HepG2 (cell line): ENCODE results near the gene POU4F3. TPM values are rescaled to one million over a fixed set of nuclear protein-coding genes. Genes with fewer than 3 reads are reported as not detected.

Experiments
- ATAC-seq: fragments of 200-7000 bp; cut with Tn5 transposase; 3 replicates; pipeline ENCODE4 v1.9.1; 2020; ENCODE audit warnings: mild to moderate bottlenecking, moderate library complexity
- Bru-seq: library from RNA; stranded (reverse); fragments of 400-500 nt; gene quantifications from one replicate; lab custom pipeline; 2021; lab: Mats Ljungman, UMichigan
- BruChase-seq, 2 experiments: library from RNA; stranded (reverse); fragments of 400-500 nt; gene quantifications; one replicate each; lab custom pipeline; 2021; lab: Mats Ljungman, UMichigan
- BruUV-seq: library from RNA; stranded (reverse); fragments of 400-500 nt; replicated peaks from 2 replicates; lab custom pipeline; 2021; lab: Mats Ljungman, UMichigan
- CTCF ChIA-PET: fragments of 300-600 bp; formaldehyde crosslinking; extraction: SDS; loops from one replicate; lab custom pipeline; 2021; ENCODE audit warnings: low total read pairs, inconsistent platforms, low intra/inter-chr PET ratio; lab: Yijun Ruan, JAX
- POLR2A ChIA-PET: fragments of 350-600 bp; sonication (Branson Sonifier 250); formaldehyde crosslinking; loops from one replicate; lab custom pipeline; 2020; ENCODE audit warnings: antibody characterized with exemption, inconsistent platforms; lab: Yijun Ruan, JAX
- DNase-seq: peaks from one replicate; pipeline ENCODE4 v3.0.0-alpha.2; 2015; ENCODE audit warnings: low spot score
- FAIRE-seq: peaks from 3 replicates; lab custom pipeline; 2011; peaks lifted over from hg19 to GRCh38; lab: Jason Lieb, UNC
- H2AFZ ChIP-seq: one replicate; pipeline ENCODE4 v1.6.1; 2011; ENCODE audit warnings: low read length, inconsistent platforms
- H3K27ac ChIP-seq: fragments of 300-600 bp; 3 replicates; pipeline ENCODE4 v1.8.0; 2011; ENCODE audit warnings: mixed run types, mild to moderate bottlenecking, mixed read lengths, low read length, inconsistent platforms; ENCODE audit not compliant: insufficient read depth; ENCODE audit errors: extremely low read length
- H3K27me3 ChIP-seq, 2 experiments: fragments of 200-600 bp in 1 of 2; 2 replicates in 1 of 2; 3 replicates in 1 of 2; pipeline versions ENCODE4 v1.6.0 to v1.8.0; 2011; ENCODE audit warnings: low read length in 2 of 2, mild to moderate bottlenecking in 2 of 2, moderate library complexity in 2 of 2, inconsistent platforms in 1 of 2; ENCODE audit not compliant: insufficient read depth in 2 of 2, control insufficient read depth in 1 of 2
- H3K36me3 ChIP-seq, 2 experiments: fragments of 200-600 bp in 1 of 2; replicated peaks in 1 of 2; 2 replicates in 1 of 2; 3 replicates in 1 of 2; pipeline versions ENCODE4 v1.5.1 to v1.8.0; 2011; ENCODE audit warnings: low read length in 2 of 2, inconsistent platforms in 1 of 2; ENCODE audit not compliant: insufficient read depth in 2 of 2, control insufficient read depth in 1 of 2
- H3K4me1 ChIP-seq: 2 replicates; pipeline ENCODE4 v1.5.1; 2012; ENCODE audit warnings: low read length, inconsistent platforms; ENCODE audit not compliant: insufficient read depth
- H3K4me2 ChIP-seq: 2 replicates; pipeline ENCODE4 v1.6.0; 2011; ENCODE audit warnings: low read depth, low read length, inconsistent platforms
- H3K4me3 ChIP-seq, 3 experiments: fragments of 200-600 bp in 1 of 3; sonication (generic), shearing (Covaris generic) in 1 of 3; replicated peaks in 1 of 3; 2 replicates each; pipeline ENCODE4 v1.5.1; 2011 to 2016; ENCODE audit warnings: low read length in 3 of 3, inconsistent platforms in 2 of 3, low read depth in 2 of 3, mild to moderate bottlenecking in 2 of 3, control low read depth in 1 of 3, mixed read lengths in 1 of 3; ENCODE audit not compliant: insufficient read depth in 1 of 3
- H3K79me2 ChIP-seq: one replicate; pipeline ENCODE4 v1.6.1; 2011; ENCODE audit warnings: low read length, inconsistent platforms; ENCODE audit not compliant: insufficient read depth
- H3K9ac ChIP-seq: 2 replicates; pipeline ENCODE4 v1.6.0; 2011; ENCODE audit warnings: mild to moderate bottlenecking, low read depth, low read length, inconsistent platforms; ENCODE audit not compliant: insufficient read depth
- H3K9me3 ChIP-seq: 2 replicates; pipeline ENCODE4 v1.5.1; 2012; ENCODE audit warnings: mild to moderate bottlenecking, low read length
- H4K20me1 ChIP-seq: 2 replicates; pipeline ENCODE4 v1.6.0; 2011; ENCODE audit warnings: inconsistent platforms, mild to moderate bottlenecking, low read length, moderate library complexity; ENCODE audit not compliant: insufficient read depth
- ARID2 ChIP-seq: sonication (generic); formaldehyde crosslinking; IDR thresholded peaks from 2 replicates; pipeline ENCODE4 v1.8.1; 2022; ENCODE audit warnings: mild to moderate bottlenecking, missing genetic modification reagents, borderline replicate concordance
- GFI1 ChIP-seq: sonication (generic); formaldehyde crosslinking; IDR thresholded peaks from 2 replicates; pipeline ENCODE4 v1.5.0; 2020; ENCODE audit warnings: missing genetic modification reagents, mild to moderate bottlenecking, borderline replicate concordance
- NKX3-1 ChIP-seq: sonication (generic); formaldehyde crosslinking; IDR thresholded peaks from 2 replicates; pipeline ENCODE4 v1.5.0; 2020; ENCODE audit warnings: missing genetic modification reagents
- PITX1 ChIP-seq: sonication (generic); formaldehyde crosslinking; IDR thresholded peaks from 2 replicates; pipeline ENCODE4 v1.5.1; 2020; ENCODE audit warnings: mild to moderate bottlenecking, missing genetic modification reagents
- RFX5 ChIP-seq: IDR thresholded peaks from 2 replicates; pipeline ENCODE4 v1.6.1; 2011; ENCODE audit warnings: low read depth, low read length, improper control_type of control experiment
- TBP ChIP-seq: sonication (generic); formaldehyde crosslinking; IDR thresholded peaks from 2 replicates; pipeline ENCODE4 v1.5.0; 2020; ENCODE audit warnings: missing genetic modification reagents
- ZBTB21 ChIP-seq: sonication (generic); formaldehyde crosslinking; IDR thresholded peaks from 2 replicates; pipeline ENCODE4 v1.4.0; 2020; ENCODE audit warnings: missing genetic modification reagents
- ZNF337 ChIP-seq: sonication (generic); formaldehyde crosslinking; IDR thresholded peaks from 2 replicates; pipeline ENCODE4 v1.5.1; 2020; ENCODE audit warnings: missing genetic modification reagents, low read depth, mild to moderate bottlenecking, borderline replicate concordance
- ZNF816 ChIP-seq: sonication (generic); formaldehyde crosslinking; IDR thresholded peaks from 2 replicates; pipeline ENCODE4 v1.8.0; 2022; ENCODE audit warnings: missing genetic modification reagents, mild to moderate bottlenecking, borderline replicate concordance
- WGBS: methylation state at CpG from one replicate; pipeline ENCODE4 v1.1.6; 2017; ENCODE audit warnings: low lambda C conversion rate; 5-methylcytosine and 5-hydroxymethylcytosine counted together
- in situ Hi-C: cut with HindIII; loops from 2 replicates; pipeline ENCODE4 v1.10.0; 2017; ENCODE audit warnings: low pct_unique_long_range_greater_than_20kb; ENCODE audit not compliant: extremely low pct_ligation_motif_present
- intact Hi-C: fragments of 100-400 bp; cut with micrococcal nuclease; formaldehyde crosslinking; loops from one replicate; pipeline ENCODE4 v1.10.0; 2022; ENCODE audit not compliant: unreplicated experiment
- long read RNA-seq, 2 experiments: library from RNA in 1 of 2; library from polyadenylated mRNA in 1 of 2; stranded (forward) in 1 of 2; unstranded in 1 of 2; transcript quantifications; one replicate each; pipeline ENCODE4 v2.0.0, GENCODE V29; 2019 to 2022
- polyA minus RNA-seq, 3 experiments: library from RNA; depleted of rRNA, polyadenylated mRNA; stranded (reverse); fragments of >200 nt; gene quantifications; 2 replicates each; pipeline ENCODE4 v1.2.3, GENCODE V29; 2011; ENCODE audit warnings: low replicate concordance in 1 of 3
- polyA plus RNA-seq, 8 experiments: library from polyadenylated mRNA; depleted of rRNA in 3 of 8; stranded (reverse) in 7 of 8; unstranded in 1 of 8; fragments of >200 nt; fragmentation: Illumina TruSeq in 4 of 8; extraction: Trizol in 4 of 8; gene quantifications; 2 replicates each; pipeline versions ENCODE4 v1.2.1 to v1.2.3, GENCODE V29; 2011 to 2016; ENCODE audit warnings: low read depth in 4 of 8, missing spikeins in 1 of 8, mixed read lengths in 1 of 8; ENCODE audit not compliant: insufficient read depth in 1 of 8
- total RNA-seq, 5 experiments: library from RNA; depleted of rRNA; stranded (reverse); fragments of >200 nt; fragmentation: Illumina TruSeq; extraction: Trizol; gene quantifications; 2 replicates each; pipeline ENCODE4 v1.2.3, GENCODE V29; 2016; ENCODE audit warnings: low read depth in 1 of 5
- TF ChIP-seq, protein P1 (sequence below): sonication (generic); formaldehyde crosslinking; IDR thresholded peaks from 2 replicates; pipeline ENCODE4 v1.9.0; 2021; ENCODE audit warnings: missing genetic modification reagents, borderline replicate concordance
- TF ChIP-seq, protein P2 (sequence below): IDR thresholded peaks from 2 replicates; pipeline ENCODE4 v1.6.1; 2012; ENCODE audit warnings: inconsistent platforms
- TF ChIP-seq, protein P3 (sequence below): sonication (generic); formaldehyde crosslinking; IDR thresholded peaks from 2 replicates; pipeline ENCODE4 v1.8.0; 2022; ENCODE audit warnings: mild to moderate bottlenecking, missing genetic modification reagents, moderate library complexity
- TF ChIP-seq, protein P4 (sequence below): sonication (generic); formaldehyde crosslinking; IDR thresholded peaks from 2 replicates; pipeline ENCODE4 v1.4.0; 2020; ENCODE audit warnings: missing genetic modification reagents

POU4F3 gene, protein sequence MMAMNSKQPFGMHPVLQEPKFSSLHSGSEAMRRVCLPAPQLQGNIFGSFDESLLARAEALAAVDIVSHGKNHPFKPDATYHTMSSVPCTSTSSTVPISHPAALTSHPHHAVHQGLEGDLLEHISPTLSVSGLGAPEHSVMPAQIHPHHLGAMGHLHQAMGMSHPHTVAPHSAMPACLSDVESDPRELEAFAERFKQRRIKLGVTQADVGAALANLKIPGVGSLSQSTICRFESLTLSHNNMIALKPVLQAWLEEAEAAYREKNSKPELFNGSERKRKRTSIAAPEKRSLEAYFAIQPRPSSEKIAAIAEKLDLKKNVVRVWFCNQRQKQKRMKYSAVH
- total RNA-seq (2016; rRNA removed; fragmentation: Illumina TruSeq; extraction: Trizol) (0.08 TPM in 1 of 2 replicates, not detected in the other), polyA plus RNA-seq (2011; rRNA removed) (not detected in 2 replicates), polyA minus RNA-seq (2011; rRNA and poly(A)+ RNA removed; ENCODE audit: low replicate concordance) (not detected in 2 replicates), Bru-seq, nascent RNA (percentile 16 among the genes with signal in this experiment), BruChase-seq, experiment 1, labeled RNA remaining after a 6-hour chase (percentile 45 among the genes with signal in this experiment), BruChase-seq, experiment 2, labeled RNA remaining after a 2-hour chase (percentile 44 among the genes with signal in this experiment)
- not detected in 2 replicates for total RNA-seq (2016; cell fraction: cytosol; rRNA removed; fragmentation: Illumina TruSeq; extraction: Trizol; ENCODE audit: low read depth)
- total RNA-seq (2016; cell fraction: insoluble cytoplasmic fraction; rRNA removed; fragmentation: Illumina TruSeq; extraction: Trizol) = not detected in 2 replicates
- total RNA-seq (2016; cell fraction: membrane; rRNA removed; fragmentation: Illumina TruSeq; extraction: Trizol) = not detected in 2 replicates
- total RNA-seq (2016; cell fraction: nucleus; rRNA removed; fragmentation: Illumina TruSeq; extraction: Trizol) = not detected in 2 replicates
- 0.03 and 0.07 TPM in 2 replicates for polyA plus RNA-seq (2011; cell fraction: cytosol; rRNA removed)
- 0.08 TPM in 1 of 2 replicates, not detected in the other for polyA plus RNA-seq (2011; cell fraction: nucleus; rRNA removed)
- polyA plus RNA-seq (2012) = not detected in 2 replicates
- not detected in 2 replicates for polyA plus RNA-seq (2016; cell fraction: cytosol; fragmentation: Illumina TruSeq; extraction: Trizol; ENCODE audit: low read depth)
- not detected in 2 replicates for polyA plus RNA-seq (2016; cell fraction: insoluble cytoplasmic fraction; fragmentation: Illumina TruSeq; extraction: Trizol; ENCODE audit: low read depth)
- polyA plus RNA-seq (2016; cell fraction: membrane; fragmentation: Illumina TruSeq; extraction: Trizol; ENCODE audit: low read depth) = not detected in 2 replicates
- not detected in 2 replicates for polyA plus RNA-seq (2016; cell fraction: nucleus; fragmentation: Illumina TruSeq; extraction: Trizol; ENCODE audit: insufficient read depth, low read depth)
- not detected in 2 replicates for polyA minus RNA-seq (2011; cell fraction: cytosol; rRNA and poly(A)+ RNA removed)
- polyA minus RNA-seq (2011; cell fraction: nucleus; rRNA and poly(A)+ RNA removed) = not detected in 2 replicates
- long read RNA-seq, experiment 1 = 0 reads
- long read RNA-seq, experiment 2 = 0 reads

DNA sequence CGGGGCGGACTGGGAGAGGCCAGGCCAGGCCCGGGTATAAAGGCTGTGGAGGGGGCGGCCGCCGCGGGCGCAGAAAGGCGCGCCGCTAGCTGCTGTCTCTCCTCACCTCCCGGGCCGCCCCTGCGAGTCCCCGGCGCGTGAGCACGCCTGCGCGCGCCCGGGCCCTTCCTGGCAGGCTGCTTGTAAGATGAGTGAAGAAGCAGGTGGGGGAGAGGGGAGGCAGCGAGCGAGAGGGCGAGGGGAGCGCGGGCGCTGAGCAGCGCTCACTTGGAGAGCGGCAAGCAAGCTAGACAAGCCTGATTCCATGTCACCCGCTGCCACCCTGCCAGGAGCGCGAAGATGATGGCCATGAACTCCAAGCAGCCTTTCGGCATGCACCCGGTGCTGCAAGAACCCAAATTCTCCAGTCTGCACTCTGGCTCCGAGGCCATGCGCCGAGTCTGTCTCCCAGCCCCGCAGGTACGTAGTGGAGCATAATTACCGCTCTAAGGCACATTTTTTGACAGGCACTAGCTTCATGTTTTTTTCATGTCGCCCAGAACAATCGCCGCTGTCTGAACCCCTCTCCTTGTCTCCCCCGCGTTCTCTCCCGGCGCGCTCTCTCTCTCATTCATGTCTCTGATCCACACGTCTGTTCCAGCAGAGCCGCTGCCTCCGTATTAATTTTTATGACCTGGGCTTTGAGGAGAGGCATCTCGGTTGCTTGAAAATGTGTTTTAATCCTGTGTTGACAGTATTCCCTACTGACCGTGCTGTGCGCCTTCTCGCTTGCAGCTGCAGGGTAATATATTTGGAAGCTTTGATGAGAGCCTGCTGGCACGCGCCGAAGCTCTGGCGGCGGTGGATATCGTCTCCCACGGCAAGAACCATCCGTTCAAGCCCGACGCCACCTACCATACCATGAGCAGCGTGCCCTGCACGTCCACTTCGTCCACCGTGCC lies at the start of gene POU4F3:
Gene POU4F3, plus strand, starts transcription at position 66 of the 941 bp plus-strand sequence. Its CDS starts 274 bp downstream, at position 340.
- Histone ChIP-seq H3K27me3 (peaks cover 4 to 73% of the 10 kb centered on the region in 2 experiments), H3K79me2 (no peaks in the 10 kb centered on the region), H4K20me1 (no peaks in the 10 kb centered on the region; the same call in none of the 2 replicates), H2AFZ (no peak within 1 kb of the TSS), H3K4me3 (no peak within 1 kb of the TSS), H3K36me3 (no peaks in the 10 kb centered on the region), H3K4me1 (no peaks in the 10 kb centered on the region), H3K4me2 (no peak within 1 kb of the TSS), H3K27ac (no peak within 1 kb of the TSS), H3K9me3 (no peaks in the 10 kb centered on the region), H3K9ac (no peak within 1 kb of the TSS)
- intact Hi-C loops = no loop called here
- POLR2A ChIA-PET = no interaction called here
- FAIRE-seq (no peak), ATAC-seq (no peak), DNase-seq (no peak)
- CTCF ChIA-PET = no interaction called here
- in situ Hi-C loops = no loop called here
- 52% methylated on average over 58 of the region's 70 CpGs for WGBS
- BruUV-seq = no TSS peak
- TF ChIP-seq TBP (CRISPR knock-in tag) (no peak), ZNF816 (CRISPR knock-in tag) (no peak), RFX5 (no peak), ZNF337 (no peak), ARID2 (CRISPR knock-in tag) (no peak), ZBTB21 (CRISPR knock-in tag) (no peak), NKX3-1 (CRISPR knock-in tag) (no peak), PITX1 (CRISPR knock-in tag) (no peak), GFI1 (CRISPR knock-in tag) (no peak)
- TF ChIP-seq, protein P1, sequence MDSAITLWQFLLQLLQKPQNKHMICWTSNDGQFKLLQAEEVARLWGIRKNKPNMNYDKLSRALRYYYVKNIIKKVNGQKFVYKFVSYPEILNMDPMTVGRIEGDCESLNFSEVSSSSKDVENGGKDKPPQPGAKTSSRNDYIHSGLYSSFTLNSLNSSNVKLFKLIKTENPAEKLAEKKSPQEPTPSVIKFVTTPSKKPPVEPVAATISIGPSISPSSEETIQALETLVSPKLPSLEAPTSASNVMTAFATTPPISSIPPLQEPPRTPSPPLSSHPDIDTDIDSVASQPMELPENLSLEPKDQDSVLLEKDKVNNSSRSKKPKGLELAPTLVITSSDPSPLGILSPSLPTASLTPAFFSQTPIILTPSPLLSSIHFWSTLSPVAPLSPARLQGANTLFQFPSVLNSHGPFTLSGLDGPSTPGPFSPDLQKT (CRISPR knock-in tag) = no peak
- TF ChIP-seq, protein P2, sequence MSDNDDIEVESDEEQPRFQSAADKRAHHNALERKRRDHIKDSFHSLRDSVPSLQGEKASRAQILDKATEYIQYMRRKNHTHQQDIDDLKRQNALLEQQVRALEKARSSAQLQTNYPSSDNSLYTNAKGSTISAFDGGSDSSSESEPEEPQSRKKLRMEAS = no peak
- TF ChIP-seq, protein P3, sequence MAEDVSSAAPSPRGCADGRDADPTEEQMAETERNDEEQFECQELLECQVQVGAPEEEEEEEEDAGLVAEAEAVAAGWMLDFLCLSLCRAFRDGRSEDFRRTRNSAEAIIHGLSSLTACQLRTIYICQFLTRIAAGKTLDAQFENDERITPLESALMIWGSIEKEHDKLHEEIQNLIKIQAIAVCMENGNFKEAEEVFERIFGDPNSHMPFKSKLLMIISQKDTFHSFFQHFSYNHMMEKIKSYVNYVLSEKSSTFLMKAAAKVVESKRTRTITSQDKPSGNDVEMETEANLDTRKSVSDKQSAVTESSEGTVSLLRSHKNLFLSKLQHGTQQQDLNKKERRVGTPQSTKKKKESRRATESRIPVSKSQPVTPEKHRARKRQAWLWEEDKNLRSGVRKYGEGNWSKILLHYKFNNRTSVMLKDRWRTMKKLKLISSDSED = no peak
- TF ChIP-seq, protein P4, sequence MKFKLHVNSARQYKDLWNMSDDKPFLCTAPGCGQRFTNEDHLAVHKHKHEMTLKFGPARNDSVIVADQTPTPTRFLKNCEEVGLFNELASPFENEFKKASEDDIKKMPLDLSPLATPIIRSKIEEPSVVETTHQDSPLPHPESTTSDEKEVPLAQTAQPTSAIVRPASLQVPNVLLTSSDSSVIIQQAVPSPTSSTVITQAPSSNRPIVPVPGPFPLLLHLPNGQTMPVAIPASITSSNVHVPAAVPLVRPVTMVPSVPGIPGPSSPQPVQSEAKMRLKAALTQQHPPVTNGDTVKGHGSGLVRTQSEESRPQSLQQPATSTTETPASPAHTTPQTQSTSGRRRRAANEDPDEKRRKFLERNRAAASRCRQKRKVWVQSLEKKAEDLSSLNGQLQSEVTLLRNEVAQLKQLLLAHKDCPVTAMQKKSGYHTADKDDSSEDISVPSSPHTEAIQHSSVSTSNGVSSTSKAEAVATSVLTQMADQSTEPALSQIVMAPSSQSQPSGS (CRISPR knock-in tag) = no peak
